DMS 273 treated with DMSO at 0.1 percent for 48 hours (cell line): Measurements from ENCODE around the gene PRSS50.

Experiments
- DNase-seq: peaks from one replicate; lab custom pipeline; 2025; lab: John Stamatoyannopoulos, UW

PRSS50 gene

GRCh38 chr3:46670000-46670890 is 47.4 kb downstream of the PRSS50 start:
- DNase-seq: no peak

GRCh38 chr3:46669191-46669999 is 48.3 kb downstream of the PRSS50 start:
- no peak for DNase-seq

DNA sequence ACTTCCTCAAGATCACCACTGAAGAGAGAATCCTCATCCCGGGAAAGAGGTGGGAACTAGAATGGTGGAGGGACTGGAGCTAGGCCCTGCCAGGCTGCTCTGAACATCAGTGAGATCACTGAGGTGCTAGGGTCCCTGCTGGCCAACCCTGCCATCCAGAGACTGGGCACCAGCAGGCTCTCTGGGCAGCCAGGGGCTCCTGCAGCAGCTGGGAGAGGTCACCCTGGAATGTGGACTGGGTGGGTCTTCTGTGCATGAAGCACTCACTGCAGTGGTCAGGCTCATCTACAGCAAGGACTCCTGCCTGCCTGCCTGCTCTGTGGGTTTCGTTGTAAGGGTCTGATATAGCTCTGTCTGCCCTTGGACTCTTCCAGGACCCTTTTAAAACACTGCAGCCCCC is 49.1 kb downstream of the PRSS50 start:
- DNase-seq: no peak

DNA sequence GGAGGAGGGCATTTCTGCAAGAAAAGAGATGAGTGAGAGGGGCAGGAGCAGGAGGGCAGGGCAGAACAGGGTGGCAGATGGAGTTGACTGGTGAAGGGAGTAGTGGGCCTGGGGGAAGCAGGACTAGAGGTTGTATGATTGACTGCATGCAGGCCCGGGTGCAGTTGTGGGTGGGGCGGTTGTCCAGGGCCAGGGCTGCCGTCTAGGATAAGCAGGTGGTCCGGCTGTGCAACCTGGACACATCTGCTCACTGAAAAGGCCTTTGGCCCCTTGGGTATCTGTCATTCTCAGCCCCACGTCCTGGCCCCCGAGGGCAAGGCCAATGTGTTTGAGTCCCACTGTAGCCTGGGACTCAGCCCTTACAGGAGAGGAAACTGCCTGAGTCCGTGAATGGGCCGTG is 49.6 kb downstream of the PRSS50 start:
- DNase-seq: no peak

- DNase-seq: no peak
Measured at GRCh38 chr3:46667657-46668056, 50.0 kb downstream of the PRSS50 start.

DNA sequence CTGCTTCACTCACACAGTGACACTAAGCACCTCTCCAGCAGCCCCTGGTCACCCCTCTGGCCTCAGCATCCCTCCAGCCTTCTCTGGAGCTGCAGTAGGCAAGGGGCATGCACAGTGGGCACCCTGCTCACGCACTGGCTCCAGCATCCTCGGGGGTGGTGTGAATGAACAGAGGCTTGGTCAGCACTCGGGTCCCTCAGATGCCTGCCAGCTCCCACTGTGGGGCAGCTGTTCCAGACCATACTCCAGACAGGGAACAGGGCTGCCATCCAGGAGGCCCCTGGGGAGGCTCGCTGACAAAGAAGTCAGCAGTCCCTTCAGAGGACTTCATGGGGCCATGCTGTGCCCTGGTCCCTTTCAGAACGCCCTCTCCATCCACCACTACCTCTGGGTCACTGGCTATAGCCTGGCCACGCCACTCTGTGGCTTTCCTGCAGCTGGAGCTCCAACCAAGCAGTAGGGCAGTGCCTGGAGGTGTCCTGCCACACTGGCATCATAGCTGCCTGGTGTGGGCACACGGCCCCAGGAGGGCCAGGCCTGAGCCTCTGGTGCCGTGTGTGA is 50.5 kb downstream of the PRSS50 start:
- no peak for DNase-seq

DNA sequence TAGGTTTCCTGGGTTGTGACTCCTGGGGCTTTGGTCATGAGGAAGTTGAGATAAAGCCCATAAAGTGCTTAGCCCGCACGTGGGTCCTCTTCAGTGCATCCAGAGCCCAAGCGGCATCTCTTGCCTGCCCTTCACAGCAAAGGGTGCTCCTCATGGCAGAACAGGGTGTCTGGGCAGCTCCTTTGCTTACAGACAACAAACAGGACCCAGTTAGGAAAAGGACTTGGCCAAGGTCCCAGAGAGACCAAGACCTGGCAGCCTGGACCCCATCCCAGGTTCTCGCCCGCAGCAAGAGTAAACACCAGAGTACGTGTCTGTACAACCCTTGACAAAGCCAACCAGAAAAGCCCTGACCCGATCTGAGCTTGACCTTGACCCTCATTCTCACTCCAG is 51.2 kb downstream of the PRSS50 start:
- no peak for DNase-seq

GRCh38 chr3:46665763-46666452 is 51.8 kb downstream of the PRSS50 start:
- no peak for DNase-seq

- no peak for DNase-seq
Measured at GRCh38 chr3:46664971-46665762, 52.5 kb downstream of the PRSS50 start.

DNA sequence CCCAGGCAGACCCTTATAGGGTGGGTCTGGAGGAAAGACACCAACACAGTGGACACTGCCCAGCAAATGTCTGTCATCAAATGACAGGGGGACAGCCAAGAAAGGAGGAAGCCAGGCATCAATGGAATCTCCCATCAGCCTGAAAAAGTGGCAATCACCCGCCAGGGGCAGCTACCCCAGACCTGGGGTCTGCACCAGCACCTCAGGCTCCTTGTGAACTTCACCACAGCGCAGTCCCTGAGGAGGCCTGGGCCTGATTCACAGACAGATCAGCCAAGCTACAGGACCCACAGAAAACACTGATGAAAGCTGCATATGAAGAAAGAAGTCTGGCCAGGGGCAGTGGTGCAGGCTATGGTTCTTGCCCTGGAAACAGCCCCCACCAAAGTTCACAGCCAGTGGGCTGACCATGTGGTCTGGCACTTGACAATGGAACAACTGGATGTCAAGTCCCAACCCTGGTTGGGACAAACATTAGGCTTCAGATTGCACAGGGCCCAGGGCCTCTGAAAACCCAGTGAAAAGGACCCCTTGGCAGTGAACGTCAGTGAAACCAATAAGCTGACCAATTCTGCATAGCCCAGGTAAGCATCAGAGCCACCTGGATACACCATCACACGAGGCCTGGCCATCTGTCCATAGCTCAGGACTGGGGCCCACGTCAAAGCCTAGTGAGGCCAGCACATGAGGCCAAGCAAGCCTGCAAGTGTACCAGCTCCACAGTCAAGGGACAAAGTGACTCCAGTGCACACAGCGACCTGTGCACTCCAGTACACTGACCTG is 53.3 kb downstream of the PRSS50 start:
- no peak for DNase-seq

GRCh38 chr3:46663591-46664135 is 54.0 kb downstream of the PRSS50 start:
- DNase-seq: no peak

- no peak for DNase-seq
Measured at GRCh38 chr3:46662771-46663551, 54.7 kb downstream of the PRSS50 start.
